ENCODE measurements around the gene GAPT.

DNA sequence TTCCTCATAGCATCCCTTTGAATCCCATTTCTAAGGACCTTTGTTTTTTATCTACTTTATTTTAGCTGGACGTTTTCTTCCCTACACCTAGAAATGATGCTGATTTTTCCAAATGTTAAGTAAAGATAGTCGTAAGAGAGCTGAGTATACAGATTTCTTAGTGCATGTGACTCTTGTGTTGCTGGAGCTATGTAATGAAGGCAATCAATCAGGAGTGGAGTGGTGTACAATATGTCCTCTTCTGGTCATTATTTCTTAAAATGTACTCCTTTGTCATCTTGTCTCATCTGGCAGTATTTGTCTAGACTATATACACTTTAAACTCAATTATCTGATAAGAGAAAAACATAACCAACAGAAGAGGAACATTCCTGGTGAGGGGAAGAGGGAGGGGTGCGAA is 13.5 kb downstream of the GAPT start:
- no peak for TF ChIP-seq EZH2 (IDR thresholded peaks at IDR 0.05; ENCODE audit: low read length, unreplicated experiment)
- TF ChIP-seq CTCF (conservative IDR thresholded peaks at IDR 0.05; ENCODE audit: low read depth, low read length), result no peak
- TF ChIP-seq EZH2phosphoT487 (IDR thresholded peaks at IDR 0.05; ENCODE audit: borderline replicate concordance, low read length), result no peak
